ENCODE data around the gene ZDHHC3. TPM values are rescaled to one million over a fixed set of nuclear protein-coding genes. Genes with fewer than 3 reads are reported as not detected.
A peak's percentile ranks its signal among the peaks of the same experiment; 100 is the strongest.
"Not testable (repeated sequence)": the region's sequence is repeated elsewhere in the genome, so short reads cannot be mapped to it uniquely, and the experiment has no call there.

Gene ZDHHC3
- total RNA-seq, 1 donor from 2014 or later = 41.2 TPM

DNA sequence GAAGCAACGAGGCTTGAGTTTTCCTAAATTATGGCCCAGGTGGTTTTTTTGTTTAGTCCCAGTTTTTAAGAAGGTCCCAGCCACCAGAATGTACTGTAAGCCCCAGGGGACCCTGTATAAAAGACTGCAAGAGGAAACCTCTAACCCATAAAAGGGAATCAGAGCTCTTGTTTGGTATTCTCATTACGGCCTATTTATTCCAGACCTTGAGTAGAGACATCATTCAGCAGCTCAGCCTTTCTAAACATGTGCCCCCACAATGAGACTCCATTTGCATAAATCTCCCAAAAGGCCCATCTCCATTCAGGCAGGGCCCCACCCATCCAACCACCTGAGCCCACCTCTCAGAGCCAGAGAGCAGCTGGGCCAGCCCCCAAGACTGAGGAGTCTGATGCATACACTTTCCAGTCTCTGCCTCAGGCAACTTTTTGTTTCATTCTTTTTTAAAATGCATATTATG is 25.7 kb downstream of the ZDHHC3 start:
- peaks cover 39% of the 10 kb centered on the region for H4K20me1 ChIP-seq (ENCODE audit: low read depth)
- H3K27ac ChIP-seq = peak overlapping the region; percentile 72
- H3K79me2 ChIP-seq (ENCODE audit: low read depth) = peaks cover 18% of the 10 kb centered on the region
- H3K4me3 Mint-ChIP-seq = no peak overlapping the region
- H3K36me3 ChIP-seq = no peaks in the 10 kb centered on the region
- H3K9me3 Mint-ChIP-seq = no peaks in the 10 kb centered on the region
- DNase-seq (ENCODE audit: low spot score) = peak; percentile 51
- peak overlapping the region; percentile 40 for H3K4me2 ChIP-seq
- H3K4me3 ChIP-seq = no peak overlapping the region
- H2AFZ ChIP-seq (replicated peaks) = no peak overlapping the region
- H3K27me3 ChIP-seq = no peaks in the 10 kb centered on the region
- TF ChIP-seq EZH2phosphoT487 (IDR thresholded peaks at IDR 0.05) = no peak
- TF ChIP-seq EZH2 (IDR thresholded peaks at IDR 0.05) = no peak
- TF ChIP-seq, protein P1, sequence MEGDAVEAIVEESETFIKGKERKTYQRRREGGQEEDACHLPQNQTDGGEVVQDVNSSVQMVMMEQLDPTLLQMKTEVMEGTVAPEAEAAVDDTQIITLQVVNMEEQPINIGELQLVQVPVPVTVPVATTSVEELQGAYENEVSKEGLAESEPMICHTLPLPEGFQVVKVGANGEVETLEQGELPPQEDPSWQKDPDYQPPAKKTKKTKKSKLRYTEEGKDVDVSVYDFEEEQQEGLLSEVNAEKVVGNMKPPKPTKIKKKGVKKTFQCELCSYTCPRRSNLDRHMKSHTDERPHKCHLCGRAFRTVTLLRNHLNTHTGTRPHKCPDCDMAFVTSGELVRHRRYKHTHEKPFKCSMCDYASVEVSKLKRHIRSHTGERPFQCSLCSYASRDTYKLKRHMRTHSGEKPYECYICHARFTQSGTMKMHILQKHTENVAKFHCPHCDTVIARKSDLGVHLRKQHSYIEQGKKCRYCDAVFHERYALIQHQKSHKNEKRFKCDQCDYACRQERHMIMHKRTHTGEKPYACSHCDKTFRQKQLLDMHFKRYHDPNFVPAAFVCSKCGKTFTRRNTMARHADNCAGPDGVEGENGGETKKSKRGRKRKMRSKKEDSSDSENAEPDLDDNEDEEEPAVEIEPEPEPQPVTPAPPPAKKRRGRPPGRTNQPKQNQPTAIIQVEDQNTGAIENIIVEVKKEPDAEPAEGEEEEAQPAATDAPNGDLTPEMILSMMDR (IDR thresholded peaks at IDR 0.05) = no peak
- H3K4me1 ChIP-seq = peaks cover 14% of the 10 kb centered on the region
- no peaks in the 10 kb centered on the region for H3K9me3 ChIP-seq (ENCODE audit: low read depth)
- no peaks in the 10 kb centered on the region for H3K27me3 Mint-ChIP-seq (ENCODE audit: insufficient read depth, low read depth)
- peaks cover 8% of the 10 kb centered on the region for H3K36me3 Mint-ChIP-seq
- H3F3A ChIP-seq (ENCODE audit: low read depth) = peaks cover 20% of the 10 kb centered on the region
- no peak overlapping the region for H3K9ac ChIP-seq
- peaks cover 7% of the 10 kb centered on the region for H3K4me1 Mint-ChIP-seq
- H3K27ac Mint-ChIP-seq = peak overlapping the region; percentile 9

DNA sequence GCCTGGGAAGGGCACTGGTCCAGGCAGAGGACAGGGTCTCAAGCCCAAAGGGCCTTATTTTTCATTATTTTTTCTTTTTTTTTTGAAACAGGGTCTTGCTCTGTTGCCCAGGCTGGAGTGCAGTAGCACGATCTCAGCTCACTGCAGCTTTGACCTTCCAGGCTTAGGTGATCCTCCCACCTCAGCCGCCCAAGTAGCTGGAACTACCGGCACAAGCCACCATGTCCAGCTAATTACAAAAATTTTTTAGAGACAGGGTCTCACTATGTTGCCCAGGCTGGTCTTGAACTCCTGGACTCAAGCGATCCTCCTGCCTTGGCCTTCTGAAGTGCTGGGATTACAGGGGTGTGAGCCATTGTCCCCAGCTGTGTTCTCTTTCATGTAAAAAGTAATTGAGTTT is 26.2 kb downstream of the ZDHHC3 start:
- H3K27me3 Mint-ChIP-seq (ENCODE audit: insufficient read depth, low read depth); H3K27me3 ChIP-seq; H3K4me2 ChIP-seq; H3K4me3 ChIP-seq; H3K9me3 Mint-ChIP-seq; H3K9me3 ChIP-seq (ENCODE audit: low read depth); H3K27ac Mint-ChIP-seq; H2AFZ ChIP-seq (replicated peaks); H3K4me3 Mint-ChIP-seq; H3K9ac ChIP-seq; H3K4me1 Mint-ChIP-seq; H3K36me3 ChIP-seq; DNase-seq (ENCODE audit: low spot score): not testable (repeated sequence)
- H3K79me2 ChIP-seq (ENCODE audit: low read depth) = peaks cover 18% of the 10 kb centered on the region
- peaks cover 20% of the 10 kb centered on the region for H3F3A ChIP-seq (ENCODE audit: low read depth)
- peaks cover 14% of the 10 kb centered on the region for H3K4me1 ChIP-seq
- peak overlapping the region; percentile 72 for H3K27ac ChIP-seq
- peaks cover 35% of the 10 kb centered on the region for H4K20me1 ChIP-seq (ENCODE audit: low read depth)
- H3K36me3 Mint-ChIP-seq = peaks cover 10% of the 10 kb centered on the region

DNA sequence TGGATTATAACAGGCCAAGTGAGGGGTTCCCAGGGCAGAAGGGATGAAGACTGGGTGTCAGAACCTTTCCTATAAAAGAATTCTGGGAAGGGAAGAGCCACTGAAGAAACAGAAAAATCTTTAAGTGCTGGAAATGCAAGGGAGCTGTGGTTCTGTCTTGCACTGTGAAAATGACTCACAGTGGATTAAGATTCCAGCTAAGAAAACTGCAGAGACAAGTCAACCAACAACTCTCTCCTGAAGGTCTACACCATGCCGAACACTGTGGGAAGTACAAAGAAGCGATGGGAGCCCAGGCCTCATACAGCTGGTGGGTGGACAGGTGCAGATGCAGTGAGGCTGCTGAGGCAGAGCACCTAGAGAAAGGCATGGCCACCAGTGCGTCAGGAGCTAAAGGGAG is 27.7 kb downstream of the ZDHHC3 start:
- H3K9me3 Mint-ChIP-seq = no peaks in the 10 kb centered on the region
- H3K4me3 Mint-ChIP-seq = no peak overlapping the region
- H3K27me3 Mint-ChIP-seq (ENCODE audit: insufficient read depth, low read depth) = no peaks in the 10 kb centered on the region
- H3K4me2 ChIP-seq = no peak overlapping the region
- H2AFZ ChIP-seq (replicated peaks) = no peak overlapping the region
- H3F3A ChIP-seq (ENCODE audit: low read depth) = peaks cover 20% of the 10 kb centered on the region
- H3K4me1 ChIP-seq = peaks cover 14% of the 10 kb centered on the region
- no peak for DNase-seq (ENCODE audit: low spot score)
- H3K27me3 ChIP-seq = no peaks in the 10 kb centered on the region
- peaks cover 7% of the 10 kb centered on the region for H3K4me1 Mint-ChIP-seq
- peaks cover 12% of the 10 kb centered on the region for H3K36me3 Mint-ChIP-seq
- TF ChIP-seq EZH2phosphoT487 (IDR thresholded peaks at IDR 0.05) (no peak), EZH2 (IDR thresholded peaks at IDR 0.05) (no peak)
- TF ChIP-seq, protein P1 (IDR thresholded peaks at IDR 0.05) = no peak
- no peaks in the 10 kb centered on the region for H3K9me3 ChIP-seq (ENCODE audit: low read depth)
- no peak overlapping the region for H3K4me3 ChIP-seq
- no peak overlapping the region for H3K27ac ChIP-seq
- no peaks in the 10 kb centered on the region for H3K36me3 ChIP-seq
- H3K27ac Mint-ChIP-seq = no peak overlapping the region
- H3K9ac ChIP-seq = no peak overlapping the region
- H3K79me2 ChIP-seq (ENCODE audit: low read depth) = peaks cover 18% of the 10 kb centered on the region
- peaks cover 35% of the 10 kb centered on the region for H4K20me1 ChIP-seq (ENCODE audit: low read depth)

DNA sequence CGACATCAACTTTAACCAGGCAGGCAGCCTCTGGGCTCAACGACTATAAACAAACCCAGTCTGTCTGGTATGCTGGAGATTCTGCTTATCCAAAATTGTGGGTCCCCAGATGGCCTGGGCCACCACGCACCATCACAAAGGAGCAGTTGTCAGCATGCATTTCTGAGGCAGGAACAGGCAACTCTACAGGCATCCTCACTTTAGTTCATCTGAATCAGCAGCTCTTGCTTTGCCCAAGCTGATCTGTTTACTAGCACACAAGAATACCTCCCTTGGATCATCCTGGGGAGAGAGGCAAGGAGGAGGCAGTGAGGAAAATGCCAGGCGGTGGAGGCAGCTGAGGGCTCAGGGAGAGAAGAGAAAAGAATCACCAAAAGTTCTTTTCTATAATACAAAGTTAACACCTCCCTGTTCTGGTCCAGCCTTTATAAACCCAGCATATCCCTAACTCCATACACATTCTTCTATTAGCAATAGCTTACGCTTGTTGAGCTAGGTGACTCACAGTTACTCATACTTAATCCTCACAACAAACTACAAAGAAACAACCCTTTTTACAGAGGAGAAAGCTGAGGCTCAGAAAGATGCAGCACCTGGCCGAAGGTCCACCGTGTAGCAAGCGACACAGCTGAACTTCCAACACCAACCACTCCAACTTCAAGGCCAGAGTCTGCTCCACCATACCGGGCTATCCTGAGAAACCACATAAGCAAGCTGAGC is 33.6 kb downstream of the ZDHHC3 start:
- peaks cover 18% of the 10 kb centered on the region for H3K36me3 Mint-ChIP-seq
- H3K27ac ChIP-seq = no peak overlapping the region
- TF ChIP-seq, protein P1 (IDR thresholded peaks at IDR 0.05) = no peak
- TF ChIP-seq EZH2phosphoT487 (IDR thresholded peaks at IDR 0.05) (no peak), EZH2 (IDR thresholded peaks at IDR 0.05) (no peak)

More for the DNA sequence above, 33.6 kb downstream of the ZDHHC3 start:
- no peak for DNase-seq (ENCODE audit: low spot score)
- Histone ChIP-seq H3K79me2 (ENCODE audit: low read depth) (no peaks in the 10 kb centered on the region), H4K20me1 (ENCODE audit: low read depth) (peaks cover 14% of the 10 kb centered on the region), H3F3A (ENCODE audit: low read depth) (no peaks in the 10 kb centered on the region), H2AFZ (replicated peaks) (no peak overlapping the region), H3K36me3 (no peaks in the 10 kb centered on the region), H3K9ac (no peak overlapping the region), H3K9me3 (ENCODE audit: low read depth) (no peaks in the 10 kb centered on the region), H3K4me2 (no peak overlapping the region), H3K4me3 (no peak overlapping the region), H3K4me1 (no peaks in the 10 kb centered on the region), H3K27me3 (no peaks in the 10 kb centered on the region)
- H3K4me1 Mint-ChIP-seq = no peaks in the 10 kb centered on the region
- H3K27me3 Mint-ChIP-seq (ENCODE audit: insufficient read depth, low read depth) = peaks cover 2% of the 10 kb centered on the region
- H3K27ac Mint-ChIP-seq = no peak overlapping the region
- no peak overlapping the region for H3K4me3 Mint-ChIP-seq
- no peaks in the 10 kb centered on the region for H3K9me3 Mint-ChIP-seq

All from neural progenitor cell (in vitro differentiated cells).